Vagina (tissue), 2 donors: Measurements from ENCODE around the gene ATP6V0E2.

ENCODE experiments used
- POLR2A ChIP-seq, 2 donors: fragments of 450-650 bp; IDR thresholded peaks; one replicate each; pipeline ENCODE4 v1.6.1; 2017; ENCODE audit warnings: antibody characterized with exemption in 2 of 2, mild to moderate bottlenecking in 2 of 2, moderate library complexity in 2 of 2
- POLR2AphosphoS5 ChIP-seq, 2 donors: sonication (generic); formaldehyde crosslinking; IDR thresholded peaks; one replicate each; pipeline ENCODE4 v1.9.0; 2017; ENCODE audit warnings: antibody characterized with exemption in 2 of 2, mild to moderate bottlenecking in 2 of 2, low read depth in 1 of 2; ENCODE audit not compliant: insufficient read depth in 1 of 2
- TF ChIP-seq, protein P1 (sequence below), 3 experiments: fragments of 450-650 bp in 2 of 3; fragments of 200-600 bp in 1 of 3; sonication (generic) in 1 of 3; IDR thresholded peaks; one replicate each; pipeline ENCODE4 v1.5.1; 2017 to 2019; ENCODE audit warnings: antibody characterized with exemption in 3 of 3, mild to moderate bottlenecking in 2 of 3, moderate library complexity in 2 of 3

DNA sequence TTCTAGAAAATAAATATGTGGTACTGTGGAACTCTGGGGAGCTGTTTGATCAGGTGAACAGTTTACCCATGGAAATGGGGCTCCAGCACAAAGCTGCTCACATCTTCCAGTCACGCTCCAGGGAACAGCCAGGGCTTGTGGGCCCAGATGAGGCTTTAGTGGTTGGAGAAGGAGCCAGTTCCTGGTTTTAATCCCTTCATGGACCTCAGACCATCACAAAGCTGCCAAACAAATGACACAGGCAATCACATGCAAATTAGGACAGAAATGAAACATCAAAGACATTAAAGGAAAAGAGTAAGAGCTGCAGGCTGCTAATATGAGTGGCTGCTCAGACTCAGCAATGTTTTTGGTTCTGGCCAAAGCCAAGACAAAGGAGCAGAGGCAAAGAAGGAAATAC is 2.2 kb upstream of the ATP6V0E2 start:
- TF ChIP-seq POLR2A (IDR thresholded peaks at IDR 0.05) = no peak
- TF ChIP-seq, protein P1, sequence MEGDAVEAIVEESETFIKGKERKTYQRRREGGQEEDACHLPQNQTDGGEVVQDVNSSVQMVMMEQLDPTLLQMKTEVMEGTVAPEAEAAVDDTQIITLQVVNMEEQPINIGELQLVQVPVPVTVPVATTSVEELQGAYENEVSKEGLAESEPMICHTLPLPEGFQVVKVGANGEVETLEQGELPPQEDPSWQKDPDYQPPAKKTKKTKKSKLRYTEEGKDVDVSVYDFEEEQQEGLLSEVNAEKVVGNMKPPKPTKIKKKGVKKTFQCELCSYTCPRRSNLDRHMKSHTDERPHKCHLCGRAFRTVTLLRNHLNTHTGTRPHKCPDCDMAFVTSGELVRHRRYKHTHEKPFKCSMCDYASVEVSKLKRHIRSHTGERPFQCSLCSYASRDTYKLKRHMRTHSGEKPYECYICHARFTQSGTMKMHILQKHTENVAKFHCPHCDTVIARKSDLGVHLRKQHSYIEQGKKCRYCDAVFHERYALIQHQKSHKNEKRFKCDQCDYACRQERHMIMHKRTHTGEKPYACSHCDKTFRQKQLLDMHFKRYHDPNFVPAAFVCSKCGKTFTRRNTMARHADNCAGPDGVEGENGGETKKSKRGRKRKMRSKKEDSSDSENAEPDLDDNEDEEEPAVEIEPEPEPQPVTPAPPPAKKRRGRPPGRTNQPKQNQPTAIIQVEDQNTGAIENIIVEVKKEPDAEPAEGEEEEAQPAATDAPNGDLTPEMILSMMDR (IDR thresholded peaks at IDR 0.05) = no peak
- no peak for TF ChIP-seq POLR2AphosphoS5 (IDR thresholded peaks at IDR 0.05; ENCODE audit: insufficient read depth in 1 of 2, low read depth in 1 of 2)
